Karpas-422 (cell line): ENCODE data around the gene HES3. TPM values are rescaled to one million over a fixed set of nuclear protein-coding genes. Genes with fewer than 3 reads are reported as not detected.
"Not testable (repeated sequence)": the region's sequence is repeated elsewhere in the genome, so short reads cannot be mapped to it uniquely, and the experiment has no call there.

ENCODE experiments used
- DNase-seq: peaks from one replicate; pipeline ENCODE4 v3.0.0-alpha.2; 2015
- H2AFZ ChIP-seq: fragments of 200-600 bp; sonication (generic); 2 replicates; pipeline ENCODE4 v1.6.1; 2014; ENCODE audit warnings: antibody characterized with exemption, low read length, mixed read lengths
- H3K27ac ChIP-seq: fragments of 200-600 bp; sonication (generic); 2 replicates; pipeline ENCODE4 v1.5.1; 2014; ENCODE audit warnings: mild to moderate bottlenecking, low read length, moderate library complexity
- H3K27me3 ChIP-seq: fragments of 200-600 bp; sonication (generic); 2 replicates; pipeline ENCODE4 v1.6.1; 2014; ENCODE audit warnings: low read length, mixed read lengths
- H3K36me3 ChIP-seq: fragments of 200-600 bp; sonication (generic); 2 replicates; pipeline ENCODE4 v1.6.1; 2014; ENCODE audit warnings: low read length, mixed read lengths; ENCODE audit not compliant: insufficient read depth
- H3K4me1 ChIP-seq: fragments of 200-600 bp; sonication (generic); 2 replicates; pipeline ENCODE4 v1.6.1; 2014; ENCODE audit warnings: mild to moderate bottlenecking, low read length, mixed read lengths
- H3K4me2 ChIP-seq: fragments of 200-600 bp; sonication (generic); 2 replicates; pipeline ENCODE4 v1.6.1; 2014; ENCODE audit warnings: low read length, low read depth, mild to moderate bottlenecking; ENCODE audit not compliant: poor library complexity, severe bottlenecking
- H3K4me3 ChIP-seq: fragments of 200-600 bp; sonication (generic); 2 replicates; pipeline ENCODE4 v1.5.1; 2014; ENCODE audit warnings: mild to moderate bottlenecking, antibody characterized with exemption, low read length, mixed read lengths
- H3K79me2 ChIP-seq: fragments of 200-600 bp; sonication (generic); 2 replicates; pipeline ENCODE4 v1.6.1; 2014; ENCODE audit warnings: mild to moderate bottlenecking, low read length, mixed read lengths
- H3K9ac ChIP-seq: fragments of 200-600 bp; sonication (generic); 2 replicates; pipeline ENCODE4 v1.6.0; 2014; ENCODE audit warnings: low read length
- H3K9me2 ChIP-seq: fragments of 200-600 bp; sonication (generic), shearing (Covaris generic); replicated peaks from 2 replicates; pipeline ENCODE4 v1.6.0; 2014; ENCODE audit warnings: mild to moderate bottlenecking, low read length, moderate library complexity; ENCODE audit not compliant: insufficient read depth
- H3K9me3 ChIP-seq: fragments of 300-700, 200-600 bp; sonication (generic); 2 replicates; pipeline ENCODE4 v1.6.1; 2014; ENCODE audit warnings: low read length, mixed read lengths
- H4K20me1 ChIP-seq: fragments of 200-600 bp; sonication (generic); 2 replicates; pipeline ENCODE4 v1.6.1; 2014; ENCODE audit warnings: mild to moderate bottlenecking, antibody characterized with exemption, low read length, low read depth; ENCODE audit not compliant: insufficient read depth
- total RNA-seq: library from RNA; depleted of rRNA; stranded (reverse); fragments of >200 nt; shearing (Covaris generic); gene quantifications from 2 replicates; pipeline ENCODE4 v1.2.3, GENCODE V29; 2014; ENCODE audit warnings: low replicate concordance

Gene HES3
- total RNA-seq, 1 experiment from 2014 or later = not detected

DNA sequence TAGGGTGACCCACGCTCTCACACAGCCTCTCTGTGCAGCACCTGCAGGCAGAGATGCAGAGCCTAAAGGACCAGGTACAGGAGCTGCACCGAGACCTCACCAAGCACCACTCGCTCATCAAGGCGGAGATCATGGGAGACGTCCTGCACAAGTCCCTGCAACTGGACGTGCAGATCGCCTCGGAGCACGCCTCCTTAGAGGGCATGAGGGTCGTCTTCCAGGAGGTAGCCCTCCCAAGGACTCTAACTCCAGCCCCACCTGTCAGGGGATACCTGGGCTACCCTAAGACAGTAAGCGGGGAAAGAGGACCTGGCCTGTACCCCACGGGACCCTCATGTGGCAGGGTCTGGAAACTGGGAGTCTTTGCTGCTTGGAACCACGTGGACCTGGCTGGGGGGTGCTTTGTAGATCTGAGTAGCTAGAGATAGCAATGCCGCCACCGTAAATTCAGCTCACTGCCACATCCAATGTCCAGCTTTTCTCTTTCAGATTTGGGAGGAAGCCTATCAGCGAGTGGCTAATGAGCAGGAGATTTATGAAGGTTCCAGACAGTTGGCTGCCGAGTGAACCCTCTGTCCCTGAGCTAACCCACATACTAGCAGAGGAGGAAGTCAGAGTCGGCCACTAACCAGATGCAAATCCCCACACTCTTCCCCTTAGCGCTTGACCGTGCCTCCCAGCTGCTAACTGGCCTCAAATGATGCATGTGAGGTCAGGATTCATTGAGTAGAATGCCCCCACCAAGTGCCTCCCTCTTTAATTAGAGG lies 31.6 kb upstream of the HES3 start:
- Histone ChIP-seq H3K9me3 (no peaks in the 10 kb centered on the region), H3K4me1 (peaks cover 14% of the 10 kb centered on the region), H3K9ac (peak overlapping the region; percentile 34; the same call in 1 of the 2 replicates), H3K27me3 (no peaks in the 10 kb centered on the region), H4K20me1 (no peaks in the 10 kb centered on the region), H3K79me2 (no peaks in the 10 kb centered on the region), H3K4me2 (peak overlapping the region; percentile 49), H3K9me2 (no peaks in the 10 kb centered on the region), H3K27ac (no peak overlapping the region), H2AFZ (peak overlapping the region; percentile 74; the same call in 1 of the 2 replicates), H3K36me3 (no peaks in the 10 kb centered on the region), H3K4me3 (peak overlapping the region; percentile 34; the same call in 1 of the 2 replicates)
- peak; percentile 72 for DNase-seq

- Histone ChIP-seq H3K36me3 (peaks cover 6% of the 10 kb centered on the region; the same call in 1 of the 2 replicates), H3K9ac (no peak overlapping the region), H3K4me3 (no peak overlapping the region)
Observed at GRCh38 chr1:6218375-6219164, 25.4 kb upstream of the HES3 start.

GRCh38 chr1:6219641-6220040 lies 24.3 kb upstream of the HES3 start:
- DNase-seq, H3K9ac ChIP-seq, H3K27ac ChIP-seq, H3K4me2 ChIP-seq, H4K20me1 ChIP-seq, H3K4me3 ChIP-seq, H3K27me3 ChIP-seq, H3K9me2 ChIP-seq, H2AFZ ChIP-seq, H3K79me2 ChIP-seq, H3K4me1 ChIP-seq, H3K9me3 ChIP-seq: not testable (repeated sequence)
- H3K36me3 ChIP-seq = peaks cover 14% of the 10 kb centered on the region; the same call in 1 of the 2 replicates

More at GRCh38 chr1:6218375-6219164, 25.4 kb upstream of the HES3 start:
- Histone ChIP-seq H3K27me3 (no peaks in the 10 kb centered on the region), H3K9me3 (no peaks in the 10 kb centered on the region), H3K9me2 (no peaks in the 10 kb centered on the region), H3K27ac (no peak overlapping the region), H3K4me1 (peaks cover 8% of the 10 kb centered on the region), H3K79me2 (no peaks in the 10 kb centered on the region), H3K4me2 (no peak overlapping the region), H4K20me1 (peaks cover 5% of the 10 kb centered on the region; the same call in 1 of the 2 replicates), H2AFZ (no peak overlapping the region)
- peak; percentile 61 for DNase-seq

DNA sequence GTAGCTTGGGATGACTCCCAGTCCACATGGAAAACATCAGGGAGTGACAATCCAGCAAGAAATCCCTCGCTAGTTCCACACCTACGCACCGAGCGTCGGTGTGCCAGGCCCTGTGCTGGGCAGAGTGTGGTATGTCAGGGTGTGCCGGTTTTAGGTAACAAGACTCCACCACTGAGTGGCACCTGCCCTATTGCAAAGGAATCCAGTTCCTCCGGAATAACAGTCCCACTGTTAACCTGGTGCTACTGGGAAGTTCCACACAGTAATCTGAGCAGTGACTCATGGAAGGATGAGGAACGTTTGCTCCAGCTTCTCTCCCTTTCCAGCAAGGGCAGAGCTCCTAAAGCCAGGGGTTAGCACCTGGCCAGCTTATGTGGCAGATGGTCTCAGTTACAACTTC lies 23.7 kb upstream of the HES3 start:
- H3K27ac ChIP-seq = no peak overlapping the region
- no peaks in the 10 kb centered on the region for H3K27me3 ChIP-seq
- no peak overlapping the region for H3K4me2 ChIP-seq
- no peak overlapping the region for H3K4me3 ChIP-seq
- no peaks in the 10 kb centered on the region for H3K9me2 ChIP-seq
- peaks cover 8% of the 10 kb centered on the region for H3K4me1 ChIP-seq
- no peaks in the 10 kb centered on the region for H3K9me3 ChIP-seq
- peaks cover 20% of the 10 kb centered on the region; the same call in 1 of the 2 replicates for H3K36me3 ChIP-seq
- H3K9ac ChIP-seq = no peak overlapping the region
- no peaks in the 10 kb centered on the region for H3K79me2 ChIP-seq
- H2AFZ ChIP-seq = no peak overlapping the region
- H4K20me1 ChIP-seq = peaks cover 5% of the 10 kb centered on the region; the same call in 1 of the 2 replicates
- DNase-seq = no peak

DNA sequence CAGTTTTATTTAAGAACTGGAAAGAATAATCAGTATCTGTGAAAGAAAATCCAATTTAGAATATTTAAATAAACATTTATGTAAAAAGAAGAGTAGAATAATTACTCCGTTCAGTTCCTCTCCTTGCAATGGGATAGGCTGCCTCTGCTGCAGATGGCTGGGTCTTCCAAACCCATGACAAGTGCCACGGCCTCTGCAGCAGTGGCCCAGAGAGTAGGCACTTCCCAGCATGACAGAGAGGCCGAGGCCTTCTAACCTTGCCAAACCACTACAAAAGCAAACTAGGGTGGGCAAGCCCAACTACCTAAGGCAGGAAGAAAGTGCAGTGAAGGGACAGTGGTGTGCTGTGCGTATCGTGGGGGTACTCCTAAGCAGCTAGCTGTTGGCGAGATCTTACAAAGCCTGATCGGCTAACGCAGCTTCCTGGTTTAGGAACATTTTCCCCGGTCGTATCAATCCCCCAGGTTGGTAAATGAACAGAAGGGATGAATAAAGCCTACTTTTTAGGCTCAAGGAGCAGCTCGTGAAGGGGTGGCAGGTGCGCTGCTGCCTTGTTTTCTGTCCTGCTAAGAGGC lies 22.7 kb upstream of the HES3 start:
- peaks cover 5% of the 10 kb centered on the region; the same call in 1 of the 2 replicates for H4K20me1 ChIP-seq
- H3K27ac ChIP-seq = no peak overlapping the region
- no peak overlapping the region for H3K4me2 ChIP-seq
- H3K36me3 ChIP-seq = peaks cover 26% of the 10 kb centered on the region; the same call in 1 of the 2 replicates
- no peak overlapping the region for H2AFZ ChIP-seq
- H3K27me3 ChIP-seq = no peaks in the 10 kb centered on the region
- H3K9ac ChIP-seq = no peak overlapping the region
- no peak for DNase-seq
- peaks cover 8% of the 10 kb centered on the region for H3K4me1 ChIP-seq
- no peaks in the 10 kb centered on the region for H3K9me2 ChIP-seq
- no peak overlapping the region for H3K4me3 ChIP-seq
- H3K79me2 ChIP-seq = no peaks in the 10 kb centered on the region
- H3K9me3 ChIP-seq = no peaks in the 10 kb centered on the region

DNA sequence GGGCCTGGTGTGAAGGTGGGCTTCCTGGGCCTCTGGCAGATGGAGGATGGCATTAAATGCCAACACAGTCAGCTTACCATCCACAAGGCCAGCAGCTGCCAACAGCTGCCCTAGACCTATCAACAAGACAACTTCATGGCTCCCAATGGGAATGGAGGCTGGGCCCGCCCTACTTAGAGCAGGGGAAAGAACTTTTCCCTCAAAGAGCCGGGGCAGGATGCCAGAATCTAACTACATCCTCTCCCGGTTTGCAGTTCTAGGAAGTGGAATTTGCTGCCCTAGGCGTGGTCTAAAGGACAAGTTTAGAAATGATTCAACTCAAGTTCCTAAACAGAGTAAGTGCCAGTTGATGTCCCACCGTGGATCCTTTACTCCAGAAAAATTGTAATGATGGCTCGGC lies 21.3 kb upstream of the HES3 start:
- DNase-seq = no peak
- Histone ChIP-seq H2AFZ (no peak overlapping the region), H4K20me1 (peaks cover 5% of the 10 kb centered on the region; the same call in 1 of the 2 replicates), H3K27ac (no peak overlapping the region), H3K4me1 (peaks cover 8% of the 10 kb centered on the region), H3K9ac (no peak overlapping the region), H3K4me3 (no peak overlapping the region), H3K79me2 (no peaks in the 10 kb centered on the region), H3K9me2 (no peaks in the 10 kb centered on the region), H3K4me2 (no peak overlapping the region), H3K9me3 (no peaks in the 10 kb centered on the region), H3K27me3 (no peaks in the 10 kb centered on the region), H3K36me3 (peaks cover 26% of the 10 kb centered on the region; the same call in 1 of the 2 replicates)

- Histone ChIP-seq H3K36me3 (peaks cover 26% of the 10 kb centered on the region; the same call in 1 of the 2 replicates), H3K4me2 (no peak overlapping the region), H3K9me3 (no peaks in the 10 kb centered on the region), H3K4me1 (peaks cover 7% of the 10 kb centered on the region), H3K27me3 (no peaks in the 10 kb centered on the region), H3K9me2 (no peaks in the 10 kb centered on the region), H4K20me1 (peaks cover 5% of the 10 kb centered on the region; the same call in 1 of the 2 replicates), H3K27ac (no peak overlapping the region), H3K79me2 (no peaks in the 10 kb centered on the region), H3K9ac (no peak overlapping the region), H3K4me3 (no peak overlapping the region), H2AFZ (no peak overlapping the region)
- DNase-seq = no peak
Observed at GRCh38 chr1:6223617-6224016, 20.4 kb upstream of the HES3 start.

DNA sequence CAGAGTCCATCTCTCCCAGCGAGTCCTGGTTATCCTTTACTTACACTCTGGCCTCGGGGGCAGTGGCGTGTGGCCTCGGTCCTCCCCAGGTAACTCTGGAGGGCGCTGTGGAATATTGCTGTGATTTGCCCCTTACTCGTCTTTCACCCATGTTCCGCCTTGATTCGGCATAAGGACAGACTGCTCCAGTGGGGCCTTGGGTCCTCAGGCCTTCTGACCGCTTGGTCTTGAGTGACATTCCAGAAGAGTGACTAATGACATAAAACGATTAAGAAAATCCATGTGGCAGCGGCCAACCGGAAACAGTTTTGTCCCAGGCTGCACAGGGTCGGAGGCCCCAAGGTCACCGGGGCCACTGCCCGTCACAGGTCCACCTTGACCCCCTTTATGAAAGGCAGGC lies 19.3 kb upstream of the HES3 start:
- Histone ChIP-seq H3K27me3 (no peaks in the 10 kb centered on the region), H3K4me3 (no peak overlapping the region), H3K36me3 (peaks cover 26% of the 10 kb centered on the region; the same call in 1 of the 2 replicates), H4K20me1 (peaks cover 5% of the 10 kb centered on the region; the same call in 1 of the 2 replicates), H2AFZ (no peak overlapping the region), H3K4me2 (no peak overlapping the region), H3K9me2 (no peaks in the 10 kb centered on the region), H3K79me2 (no peaks in the 10 kb centered on the region), H3K9me3 (no peaks in the 10 kb centered on the region), H3K27ac (no peak overlapping the region), H3K9ac (no peak overlapping the region), H3K4me1 (no peaks in the 10 kb centered on the region)
- no peak for DNase-seq
